H1 (cell line): Measurements from ENCODE around the gene ABHD16B. TPM values are rescaled to one million over a fixed set of nuclear protein-coding genes. Genes with fewer than 3 reads are reported as not detected.

Experiments used
- CTCF ChIA-PET: fragments of 300-600 bp; sonication (Branson Sonifier 250); formaldehyde crosslinking; loops from one replicate; lab custom pipeline; 2021; ENCODE audit not compliant: partially characterized antibody; lab: Charles Lee
- POLR2A ChIA-PET: fragments of 300-600 bp; sonication (Branson Sonifier 250); formaldehyde crosslinking; loops from one replicate; lab custom pipeline; 2021; ENCODE audit warnings: inconsistent platforms; ENCODE audit not compliant: partially characterized antibody; lab: Charles Lee
- DNase-seq, 2 experiments: peaks; one replicate each; pipeline versions ENCODE4 v3.0.0 to v3.0.0-alpha.2; 2010 to 2022; ENCODE audit warnings: low spot score in 2 of 2, low read depth in 1 of 2, mixed read lengths in 1 of 2
- FAIRE-seq: peaks from 2 replicates; lab custom pipeline; 2011; peaks lifted over from hg19 to GRCh38; lab: Jason Lieb, UNC
- H2AFZ ChIP-seq: 2 replicates; pipeline ENCODE4 v1.8.1; 2012; ENCODE audit warnings: low read length, inconsistent platforms
- H2AK5ac ChIP-seq: 2 replicates; pipeline ENCODE4 v1.6.1; 2013; ENCODE audit warnings: low read depth, low read length
- H2BK120ac ChIP-seq: replicated peaks from 2 replicates; pipeline ENCODE3; 2013; ENCODE audit warnings: low read depth, low read length, inconsistent platforms
- H2BK12ac ChIP-seq: 2 replicates; pipeline ENCODE4 v1.6.1; 2013; ENCODE audit warnings: low read depth, low read length
- H2BK15ac ChIP-seq: 2 replicates; pipeline ENCODE4 v1.6.1; 2013; ENCODE audit warnings: low read length
- H2BK20ac ChIP-seq: 2 replicates; pipeline ENCODE4 v1.6.1; 2013; ENCODE audit warnings: low read length
- H2BK5ac ChIP-seq: 2 replicates; pipeline ENCODE4 v1.6.1; 2013; ENCODE audit warnings: low read depth, low read length
- H3K14ac ChIP-seq: 2 replicates; pipeline ENCODE4 v1.6.1; 2013; ENCODE audit warnings: inconsistent platforms; ENCODE audit not compliant: insufficient read length
- H3K18ac ChIP-seq: 2 replicates; pipeline ENCODE4 v1.6.1; 2013; ENCODE audit warnings: low read length; ENCODE audit errors: extremely low read depth
- H3K23ac ChIP-seq: 2 replicates; pipeline ENCODE4 v1.6.1; 2013; ENCODE audit warnings: inconsistent platforms; ENCODE audit not compliant: insufficient read length
- H3K23me2 ChIP-seq: 2 replicates; pipeline ENCODE4 v1.6.1; 2013; ENCODE audit warnings: low read depth, low read length
- H3K27ac ChIP-seq: 2 replicates; pipeline ENCODE4 v1.6.1; 2011; ENCODE audit warnings: low read depth, low read length, inconsistent platforms
- H3K27me3 ChIP-seq, 4 experiments: replicated peaks in 1 of 4; 1 replicate in 1 of 4; 2 replicates in 3 of 4; pipeline versions ENCODE4 v1.6.1 to v1.8.1; 2011 to 2013; ENCODE audit warnings: low read length in 3 of 4, mild to moderate bottlenecking in 3 of 4, inconsistent platforms in 2 of 4, mixed read lengths in 2 of 4, moderate library complexity in 1 of 4; ENCODE audit not compliant: control insufficient read depth in 3 of 4, insufficient read depth in 3 of 4; ENCODE audit errors: extremely low read depth in 1 of 4
- H3K36me3 ChIP-seq, 4 experiments: 2 replicates each; pipeline versions ENCODE4 v1.6.1 to v1.8.1; 2011 to 2013; ENCODE audit warnings: mild to moderate bottlenecking in 4 of 4, low read length in 3 of 4, moderate library complexity in 2 of 4, control low read depth in 1 of 4, inconsistent platforms in 1 of 4; ENCODE audit not compliant: insufficient read depth in 4 of 4, control insufficient read depth in 2 of 4
- H3K4ac ChIP-seq: replicated peaks from 2 replicates; pipeline ENCODE3; 2013; ENCODE audit warnings: low read length, low read depth, mixed read lengths, inconsistent platforms; ENCODE audit not compliant: insufficient read length
- H3K4me1 ChIP-seq, 4 experiments: replicated peaks in 1 of 4; 1 replicate in 1 of 4; 2 replicates in 3 of 4; pipeline versions ENCODE4 v1.6.1 to v1.8.1; 2011 to 2013; ENCODE audit warnings: low read length in 3 of 4, inconsistent platforms in 2 of 4, mixed read lengths in 1 of 4; ENCODE audit not compliant: insufficient read depth in 4 of 4, control insufficient read depth in 3 of 4
- H3K4me2 ChIP-seq, 2 experiments: 2 replicates each; pipeline versions ENCODE4 v1.6.1 to v1.8.1; 2011 to 2013; ENCODE audit warnings: low read depth in 2 of 2, low read length in 2 of 2, control low read depth in 1 of 2, inconsistent platforms in 1 of 2, mild to moderate bottlenecking in 1 of 2; ENCODE audit not compliant: insufficient read depth in 1 of 2
- H3K4me3 ChIP-seq, 4 experiments: fragments of 200-600, 300-600 bp in 1 of 4; sonication (generic), shearing (Covaris generic), sonication (Bioruptor Twin) in 1 of 4; 2 replicates each; pipeline versions ENCODE4 v1.5.1 to v1.8.1; 2011 to 2016; ENCODE audit warnings: low read length in 4 of 4, low read depth in 3 of 4, control low read depth in 2 of 4, inconsistent platforms in 2 of 4, mild to moderate bottlenecking in 2 of 4, mixed read lengths in 1 of 4, moderate library complexity in 1 of 4; ENCODE audit not compliant: insufficient read depth in 2 of 4; ENCODE audit errors: extremely low read depth in 1 of 4
- H3K56ac ChIP-seq: replicated peaks from 2 replicates; pipeline ENCODE3; 2013; ENCODE audit warnings: low read depth, mild to moderate bottlenecking, mixed read lengths, low read length, inconsistent platforms; ENCODE audit not compliant: insufficient read length
- H3K79me1 ChIP-seq: 2 replicates; pipeline ENCODE4 v1.6.1; 2013; ENCODE audit warnings: low read depth, low read length, control low read depth
- H3K79me2 ChIP-seq, 2 experiments: 2 replicates each; pipeline versions ENCODE4 v1.6.1 to v1.8.1; 2012 to 2013; ENCODE audit warnings: low read length in 2 of 2, mild to moderate bottlenecking in 2 of 2, inconsistent platforms in 1 of 2; ENCODE audit not compliant: insufficient read depth in 2 of 2, control insufficient read depth in 1 of 2
- H3K9ac ChIP-seq, 4 experiments: replicated peaks in 1 of 4; 1 replicate in 1 of 4; 2 replicates in 3 of 4; pipeline versions ENCODE4 v1.6.1 to v1.8.1; 2011 to 2013; ENCODE audit warnings: low read depth in 3 of 4, low read length in 3 of 4, control low read depth in 2 of 4, mild to moderate bottlenecking in 2 of 4, moderate library complexity in 2 of 4, inconsistent platforms in 1 of 4; ENCODE audit errors: extremely low read depth in 1 of 4
- H3K9me3 ChIP-seq, 2 experiments: 2 replicates each; pipeline versions ENCODE4 v1.6.1 to v1.8.1; 2012 to 2013; ENCODE audit warnings: mild to moderate bottlenecking in 2 of 2, moderate library complexity in 2 of 2, control low read depth in 1 of 2, inconsistent platforms in 1 of 2, low read depth in 1 of 2, low read length in 1 of 2, mixed read lengths in 1 of 2; ENCODE audit not compliant: insufficient read depth in 2 of 2
- H4K20me1 ChIP-seq, 2 experiments: replicated peaks in 1 of 2; 2 replicates each; pipeline versions ENCODE3 to v1.8.1; 2011 to 2013; ENCODE audit warnings: inconsistent platforms in 2 of 2, low read length in 2 of 2, mild to moderate bottlenecking in 1 of 2; ENCODE audit not compliant: insufficient read depth in 2 of 2, control insufficient read depth in 1 of 2
- H4K5ac ChIP-seq: 2 replicates; pipeline ENCODE4 v1.6.1; 2013; ENCODE audit warnings: low read length, low read depth, mixed read lengths, inconsistent platforms; ENCODE audit not compliant: insufficient read length
- H4K8ac ChIP-seq: 2 replicates; pipeline ENCODE4 v1.8.0; 2013; ENCODE audit warnings: mild to moderate bottlenecking, moderate library complexity, low read length, inconsistent platforms; ENCODE audit not compliant: insufficient read depth; ENCODE audit errors: extremely low read depth
- H4K91ac ChIP-seq: replicated peaks from 2 replicates; pipeline ENCODE3; 2013; ENCODE audit warnings: low read length, mixed read lengths, inconsistent platforms; ENCODE audit not compliant: insufficient read length
- BCL11A ChIP-seq, 2 experiments: IDR thresholded peaks; one replicate each; pipeline ENCODE4 v1.6.1; 2011; ENCODE audit warnings: low read depth in 2 of 2, low read length in 2 of 2, mild to moderate bottlenecking in 2 of 2
- CBX8 ChIP-seq: fragments of 300-800, 300-1000 bp; sonication (generic); IDR thresholded peaks from 2 replicates; pipeline ENCODE4 v1.7.1; 2016; ENCODE audit warnings: low read depth, low read length, borderline replicate concordance
- CEBPB ChIP-seq: IDR thresholded peaks from 2 replicates; pipeline ENCODE4 v1.6.1; 2012; ENCODE audit warnings: low read depth, low read length
- E2F6 ChIP-seq: IDR thresholded peaks from 2 replicates; pipeline ENCODE4 v1.6.1; 2012; ENCODE audit warnings: inconsistent platforms
- GABPA ChIP-seq: IDR thresholded peaks from 2 replicates; pipeline ENCODE4 v1.6.1; 2011; ENCODE audit warnings: mild to moderate bottlenecking, low read length, moderate library complexity, borderline replicate concordance; ENCODE audit not compliant: insufficient read depth
- HDAC6 ChIP-seq: IDR thresholded peaks from one replicate; pipeline ENCODE4 v1.7.1; 2012; ENCODE audit warnings: low read depth, mild to moderate bottlenecking, inconsistent platforms, low read length, moderate library complexity
- NRF1 ChIP-seq: IDR thresholded peaks from 2 replicates; pipeline ENCODE4 v1.6.1; 2011; ENCODE audit warnings: mild to moderate bottlenecking, low read depth, low read length, improper control_type of control experiment
- SIN3A ChIP-seq, 2 experiments: IDR thresholded peaks in 1 of 2; conservative IDR thresholded peaks in 1 of 2; 2 replicates each; pipeline ENCODE4 v1.6.1; 2011 to 2012; ENCODE audit warnings: low read length in 2 of 2, improper control_type of control experiment in 1 of 2, low read depth in 1 of 2, mild to moderate bottlenecking in 1 of 2
- TAF7 ChIP-seq: optimal IDR thresholded peaks from 2 replicates; pipeline ENCODE3; 2011; ENCODE audit warnings: low read depth, mild to moderate bottlenecking, inconsistent platforms, low read length, moderate library complexity, borderline replicate concordance
- TBP ChIP-seq: IDR thresholded peaks from 2 replicates; pipeline ENCODE4 v1.6.1; 2011; ENCODE audit warnings: low read depth, low read length, improper control_type of control experiment
- TCF12 ChIP-seq: IDR thresholded peaks from 2 replicates; pipeline ENCODE4 v1.6.1; 2011; ENCODE audit warnings: low read depth, mild to moderate bottlenecking, low read length
- WGBS, 2 experiments: shearing (Covaris generic) in 1 of 2; methylation state at CpG; one replicate each; pipeline versions ENCODE4 v1.1.6 to v1.1.7; 2013 to 2015; ENCODE audit warnings: low lambda C conversion rate in 2 of 2, mixed read lengths in 2 of 2, inconsistent platforms in 1 of 2, low coverage in 1 of 2, missing lambda C conversion rate in 1 of 2; ENCODE audit not compliant: insufficient replicate concordance in 2 of 2, insufficient coverage in 1 of 2, insufficient read length in 1 of 2; ENCODE audit errors: extremely low coverage in 1 of 2, missing lambda C conversion rate in 1 of 2; 5-methylcytosine and 5-hydroxymethylcytosine counted together
- polyA plus RNA-seq, 7 experiments: library from polyadenylated mRNA; depleted of rRNA in 3 of 7; stranded (reverse) in 5 of 7; unstranded in 2 of 7; fragments of >200 nt in 5 of 7; fragments of 200-250 nt in 2 of 7; gene quantifications; 1 replicate in 5 of 7; 2 replicates in 1 of 7; 4 replicates in 1 of 7; pipeline versions ENCODE4 v1.2.1 to v1.2.3, GENCODE V29; 2011 to 2013; ENCODE audit warnings: missing spikeins in 2 of 7, mixed read lengths in 2 of 7
- total RNA-seq: library from RNA; stranded (reverse); fragmentation: NEBNext Ultra II Directional; extraction: Animal tissue kit (Norgen Biotek cat#: 25700); gene quantifications from 2 replicates; pipeline ENCODE4 v1.2.1, GENCODE V29; 2021

The ABHD16B gene
- total and polyA plus RNA-seq, 2 of the 8 experiments (the other 6 are each of a cell fraction or from before 2014, with no cell fraction given), result not detected

GRCh38 chr20:63864978-63865640, 3.8 kb downstream of the ABHD16B start, which contains the start of gene TPD52L2:
Gene TPD52L2, plus strand, starts transcription at chr20:63865270. Its CDS starts 96 bp downstream, at chr20:63865366.
- Histone ChIP-seq H2BK15ac (no peak within 1 kb of the TSS), H3K9ac (peak within 1 kb of the TSS; percentile 72 to 84 (median 82)), H4K8ac (peak within 1 kb of the TSS; percentile 92), H3K4me3 (peak within 1 kb of the TSS; percentile 82 to 95 (median 92)), H3K23ac (no peak within 1 kb of the TSS), H4K91ac (peak within 1 kb of the TSS; percentile 93), H2BK20ac (no peak within 1 kb of the TSS), H3K23me2 (peaks cover 4% of the 10 kb centered on the region; the same call in 1 of the 2 replicates), H3K9me3 (no peaks in the 10 kb centered on the region), H3K36me3 (peaks cover 10 to 25% (median 13%) of the 10 kb centered on the region in 4 experiments; a peak in 7 of 8 replicates), H3K4ac (peak within 1 kb of the TSS; percentile 91), H3K18ac (peak within 1 kb of the TSS; percentile 83), H2AFZ (no peak within 1 kb of the TSS), H3K4me2 (peak within 1 kb of the TSS; percentile 61 to 83), H3K4me1 (peaks cover 0 to 9% (median 4%) of the 10 kb centered on the region in 4 experiments; a peak in 5 of 7 replicates), H2AK5ac (no peak within 1 kb of the TSS), H2BK12ac (peak within 1 kb of the TSS; percentile 50; the same call in 1 of the 2 replicates), H2BK120ac (no peak within 1 kb of the TSS), H4K20me1 (peaks cover 0 to 11% of the 10 kb centered on the region in 2 experiments), H3K79me1 (peaks cover 6% of the 10 kb centered on the region), H3K79me2 (peaks cover 0 to 50% of the 10 kb centered on the region in 2 experiments; a peak in 2 of 4 replicates), H3K27ac (peak within 1 kb of the TSS; percentile 69; the same call in 1 of the 2 replicates), H3K56ac (no peak within 1 kb of the TSS), H4K5ac (peak within 1 kb of the TSS; percentile 65), H3K27me3 (no peaks in the 10 kb centered on the region), H3K14ac (no peak within 1 kb of the TSS), H2BK5ac (peak within 1 kb of the TSS; percentile 92)
- ChIA-PET POLR2A (interaction anchor here (0.6 to 5.9 kb wide), 50 partner anchors 9 to 342 kb away, joined by 3 to 52 read pairs (median 4); partner anchors contain the start of genes ARFRP1, DNAJC5, PRPF6 and RTEL1), CTCF (interaction anchor here (0.7 to 5.8 kb wide), 23 partner anchors 10 to 368 kb away, joined by 3 to 59 read pairs (median 4); partner anchors contain the start of genes ARFRP1 and ZGPAT)
- 1% methylated on average over 65 of the region's 68 CpGs; no CpG with 5 or more reads in 1 of the 2 experiments for WGBS, 2 experiments
- DNase-seq (peak; percentile 96 to 98), FAIRE-seq (peak; percentile 79)
- no peak for TF ChIP-seq BCL11A (IDR thresholded peaks at IDR 0.05; ENCODE audit: low read depth in 2 of 2, low read length in 2 of 2)
- peak; percentile 98 for TF ChIP-seq E2F6
- TF ChIP-seq GABPA, result peak; percentile 92
- peak; percentile 54 for TF ChIP-seq TAF7
- TF ChIP-seq CBX8, result no peak
- no peak for TF ChIP-seq TCF12
- TF ChIP-seq TBP, result peak; percentile 94
- no peak for TF ChIP-seq HDAC6
- TF ChIP-seq CEBPB, result peak; percentile 94
- TF ChIP-seq NRF1, result no peak
- peak; percentile 91 to 95; a peak in 3 of 4 replicates for TF ChIP-seq SIN3A (conservative IDR thresholded peaks at IDR 0.05 in 1 of 2, IDR thresholded peaks at IDR 0.05 in 1 of 2; ENCODE audit: low read depth in 1 of 2, low read length in 2 of 2)
